GM12874 (cell line): ENCODE measurements around the gene NKPD1.

Experiments
- TF ChIP-seq, protein P1 (sequence below): IDR thresholded peaks from 2 replicates; pipeline ENCODE4 v1.5.1; 2011; ENCODE audit warnings: low read depth, mild to moderate bottlenecking, control low read depth, low read length, moderate library complexity; ENCODE audit not compliant: insufficient read depth

Gene NKPD1

DNA sequence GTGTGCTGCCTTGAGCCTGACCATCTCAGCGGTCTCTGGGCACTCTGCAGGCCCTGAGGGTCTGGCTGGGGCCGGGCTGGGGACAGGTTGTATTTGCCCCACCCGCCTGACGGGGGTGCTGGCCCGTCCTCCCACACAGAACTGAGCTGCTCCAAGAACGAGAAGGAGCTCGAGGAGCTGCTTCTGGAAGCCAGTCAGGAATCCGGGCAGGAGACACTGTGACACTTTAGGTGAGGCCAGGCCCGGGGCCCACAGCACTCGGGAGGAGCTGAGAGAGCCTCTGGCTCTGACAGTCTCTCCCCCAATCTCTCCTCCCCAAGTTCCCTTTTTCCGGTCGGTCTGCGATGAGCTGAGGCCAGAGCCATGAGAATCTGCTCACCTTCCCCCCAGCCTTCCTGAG is 14.5 kb downstream of the NKPD1 start:
- TF ChIP-seq, protein P1, sequence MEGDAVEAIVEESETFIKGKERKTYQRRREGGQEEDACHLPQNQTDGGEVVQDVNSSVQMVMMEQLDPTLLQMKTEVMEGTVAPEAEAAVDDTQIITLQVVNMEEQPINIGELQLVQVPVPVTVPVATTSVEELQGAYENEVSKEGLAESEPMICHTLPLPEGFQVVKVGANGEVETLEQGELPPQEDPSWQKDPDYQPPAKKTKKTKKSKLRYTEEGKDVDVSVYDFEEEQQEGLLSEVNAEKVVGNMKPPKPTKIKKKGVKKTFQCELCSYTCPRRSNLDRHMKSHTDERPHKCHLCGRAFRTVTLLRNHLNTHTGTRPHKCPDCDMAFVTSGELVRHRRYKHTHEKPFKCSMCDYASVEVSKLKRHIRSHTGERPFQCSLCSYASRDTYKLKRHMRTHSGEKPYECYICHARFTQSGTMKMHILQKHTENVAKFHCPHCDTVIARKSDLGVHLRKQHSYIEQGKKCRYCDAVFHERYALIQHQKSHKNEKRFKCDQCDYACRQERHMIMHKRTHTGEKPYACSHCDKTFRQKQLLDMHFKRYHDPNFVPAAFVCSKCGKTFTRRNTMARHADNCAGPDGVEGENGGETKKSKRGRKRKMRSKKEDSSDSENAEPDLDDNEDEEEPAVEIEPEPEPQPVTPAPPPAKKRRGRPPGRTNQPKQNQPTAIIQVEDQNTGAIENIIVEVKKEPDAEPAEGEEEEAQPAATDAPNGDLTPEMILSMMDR, result no peak

- TF ChIP-seq, protein P1, result no peak
These were observed 15.3 kb downstream of the NKPD1 start for GRCh38 chr19:45145270-45146189.

- TF ChIP-seq, protein P1, result no peak
These were observed 16.1 kb downstream of the NKPD1 start for GRCh38 chr19:45144431-45145269.

DNA sequence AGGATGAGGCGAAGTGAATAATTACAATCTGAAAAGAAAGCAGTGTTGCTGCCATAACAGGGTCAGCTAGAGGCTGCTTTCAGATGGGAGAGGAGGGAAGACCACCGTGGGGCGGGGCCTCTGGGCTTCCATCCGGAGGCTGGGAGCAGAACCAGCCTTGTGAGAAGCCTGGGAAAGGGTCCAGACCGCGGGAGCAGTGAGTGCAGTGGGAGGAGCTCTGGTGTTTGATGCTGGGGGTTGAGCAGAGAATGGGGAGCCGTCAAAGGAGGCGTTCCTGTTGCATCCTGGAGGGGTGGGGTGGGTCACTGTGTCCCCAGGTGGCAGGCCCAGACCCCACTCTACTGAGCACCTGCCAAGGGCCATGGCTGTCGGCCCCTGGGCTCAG is 18.1 kb downstream of the NKPD1 start:
- TF ChIP-seq, protein P1, result no peak

DNA sequence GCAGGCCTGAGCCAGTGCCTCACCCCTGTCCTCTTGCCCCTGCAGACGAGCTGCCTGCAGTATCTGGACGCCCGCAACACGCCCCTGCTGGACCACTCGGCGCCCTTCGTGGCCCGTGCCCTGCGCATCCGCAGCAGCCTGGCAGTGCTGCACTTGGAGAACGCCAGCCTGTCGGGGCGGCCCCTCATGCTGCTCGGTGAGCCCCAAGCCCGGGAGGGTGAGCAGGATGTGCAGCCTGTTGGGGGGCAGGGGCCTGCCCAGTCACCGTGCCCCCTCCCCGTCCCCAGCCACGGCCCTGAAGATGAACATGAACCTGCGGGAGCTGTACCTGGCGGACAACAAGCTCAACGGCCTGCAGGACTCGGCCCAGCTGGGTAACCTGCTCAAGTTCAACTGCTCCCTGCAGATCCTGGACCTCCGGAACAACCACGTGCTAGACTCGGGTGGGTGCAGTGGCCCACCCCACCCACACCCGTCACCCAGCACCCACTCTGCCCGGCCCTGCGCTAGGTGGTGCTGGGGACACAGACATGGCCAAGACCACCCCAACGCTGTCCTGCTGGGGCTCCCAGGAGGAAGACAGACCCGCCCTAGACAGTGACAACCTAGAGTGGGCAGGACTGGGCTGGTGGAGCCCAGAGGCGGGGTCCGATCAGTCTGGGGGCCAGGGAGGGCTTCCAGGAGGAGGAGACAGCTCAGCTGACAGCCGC is 18.6 kb downstream of the NKPD1 start:
- TF ChIP-seq, protein P1, result no peak

GRCh38 chr19:45141203-45141900 is 19.4 kb downstream of the NKPD1 start:
- TF ChIP-seq, protein P1, result no peak
